ENCODE measurements around the gene KLHDC1.
A peak's percentile ranks its signal among the peaks of the same experiment; 100 is the strongest.

Gene KLHDC1

DNA sequence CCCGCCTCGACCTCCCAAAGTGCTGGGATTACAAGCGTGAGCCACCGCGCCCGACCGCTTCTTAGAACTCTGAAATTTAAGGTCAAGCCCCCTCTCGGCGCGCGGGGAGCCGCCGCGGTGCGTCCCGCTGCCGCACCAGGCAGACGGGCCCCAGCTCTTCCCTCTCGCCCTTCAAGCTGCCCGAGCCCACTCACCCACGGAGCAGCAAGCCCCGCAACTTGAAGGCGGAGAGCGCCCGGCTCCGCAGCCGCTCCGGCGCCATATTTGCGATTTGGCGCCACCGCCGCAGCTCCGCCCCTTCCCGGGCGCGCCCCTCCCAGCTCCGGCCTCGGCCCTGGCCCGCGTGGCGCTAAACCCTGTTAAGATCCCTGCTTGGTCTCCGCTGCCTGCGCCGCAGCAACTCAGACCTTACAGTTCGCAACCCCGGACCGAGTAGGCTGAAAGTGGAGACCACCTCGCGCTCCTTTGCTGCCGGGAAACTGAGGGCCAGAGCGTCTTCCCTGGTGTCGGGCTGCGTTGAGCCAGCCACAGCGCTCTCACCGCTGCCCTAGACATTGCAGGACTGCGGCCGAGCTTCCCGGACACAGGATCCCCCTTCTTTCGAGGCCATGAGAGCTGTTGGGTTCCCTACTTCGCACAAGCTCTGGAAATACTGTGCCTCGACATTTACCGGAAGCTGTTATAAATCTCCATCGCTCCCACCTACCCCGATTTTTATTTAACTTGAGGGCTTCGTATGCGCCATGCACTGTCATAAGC is 4.8 kb upstream of the KLHDC1 start, which contains the start of gene POLE2:
Gene POLE2 (minus strand): TSS at position 273 of the 759 bp plus-strand sequence. CDS start 11 bp downstream, at position 262.
- peak; percentile 83 for DNase-seq
- peak within 1 kb of the TSS; percentile 83 for H3K4me2 ChIP-seq (ENCODE audit: insufficient read depth, low read length)
- peak within 1 kb of the TSS; percentile 95 for H2AFZ ChIP-seq (ENCODE audit: low read depth, low read length)
- TF ChIP-seq, protein P1, sequence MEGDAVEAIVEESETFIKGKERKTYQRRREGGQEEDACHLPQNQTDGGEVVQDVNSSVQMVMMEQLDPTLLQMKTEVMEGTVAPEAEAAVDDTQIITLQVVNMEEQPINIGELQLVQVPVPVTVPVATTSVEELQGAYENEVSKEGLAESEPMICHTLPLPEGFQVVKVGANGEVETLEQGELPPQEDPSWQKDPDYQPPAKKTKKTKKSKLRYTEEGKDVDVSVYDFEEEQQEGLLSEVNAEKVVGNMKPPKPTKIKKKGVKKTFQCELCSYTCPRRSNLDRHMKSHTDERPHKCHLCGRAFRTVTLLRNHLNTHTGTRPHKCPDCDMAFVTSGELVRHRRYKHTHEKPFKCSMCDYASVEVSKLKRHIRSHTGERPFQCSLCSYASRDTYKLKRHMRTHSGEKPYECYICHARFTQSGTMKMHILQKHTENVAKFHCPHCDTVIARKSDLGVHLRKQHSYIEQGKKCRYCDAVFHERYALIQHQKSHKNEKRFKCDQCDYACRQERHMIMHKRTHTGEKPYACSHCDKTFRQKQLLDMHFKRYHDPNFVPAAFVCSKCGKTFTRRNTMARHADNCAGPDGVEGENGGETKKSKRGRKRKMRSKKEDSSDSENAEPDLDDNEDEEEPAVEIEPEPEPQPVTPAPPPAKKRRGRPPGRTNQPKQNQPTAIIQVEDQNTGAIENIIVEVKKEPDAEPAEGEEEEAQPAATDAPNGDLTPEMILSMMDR (IDR thresholded peaks at IDR 0.05; ENCODE audit: borderline replicate concordance, extremely low read depth, low read length, poor library complexity, severe bottlenecking), result no peak
- TF ChIP-seq EZH2 (IDR thresholded peaks at IDR 0.05; ENCODE audit: borderline replicate concordance, low read depth, low read length, severe bottlenecking), result no peak
- peaks cover 50% of the 10 kb centered on the region for H3K4me1 ChIP-seq (ENCODE audit: insufficient read depth, low read length)
- peak within 1 kb of the TSS; percentile 72 for H3K9ac ChIP-seq (ENCODE audit: low read depth, low read length)
- peak; percentile 84 for ATAC-seq (ENCODE audit: insufficient read depth, low read depth)
- no peaks in the 10 kb centered on the region for H4K20me1 ChIP-seq (ENCODE audit: insufficient read depth, low read length)
- peaks cover 8% of the 10 kb centered on the region for H3K36me3 ChIP-seq (ENCODE audit: insufficient read depth, low read length)
- H3K4me3 ChIP-seq (ENCODE audit: low read depth in 1 of 2, low read length in 2 of 2), result peak within 1 kb of the TSS; percentile 37 to 79; a peak in 3 of 4 replicates
- peak within 1 kb of the TSS; percentile 87 for H3K27ac ChIP-seq (ENCODE audit: low read length)
- peaks cover 51% of the 10 kb centered on the region for H3K79me2 ChIP-seq (ENCODE audit: insufficient read depth, low read length)
- H3K9me3 ChIP-seq (ENCODE audit: insufficient read depth, low read length, severe bottlenecking), result no peaks in the 10 kb centered on the region
- H3K27me3 ChIP-seq (ENCODE audit: insufficient read depth, low read length, poor library complexity), result no peaks in the 10 kb centered on the region

DNA sequence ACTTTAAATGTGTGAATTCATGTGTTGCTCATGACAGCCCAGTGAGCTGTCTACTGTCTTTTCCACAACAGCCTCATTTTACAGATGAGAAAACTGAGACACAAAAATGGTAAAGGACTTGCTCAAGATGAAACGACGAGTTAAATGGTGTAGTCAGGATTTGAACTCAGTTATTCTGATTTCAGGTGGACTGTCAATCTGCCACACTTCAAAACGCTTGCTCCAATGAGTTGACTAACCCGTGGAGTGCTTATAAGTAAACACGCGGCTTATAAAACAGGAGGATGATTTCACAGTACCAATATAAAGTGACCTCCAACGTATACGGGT is 4.3 kb upstream of the KLHDC1 start:
- H3K4me2 ChIP-seq (ENCODE audit: insufficient read depth, low read length), result peak overlapping the region; percentile 83
- DNase-seq (no peak), ATAC-seq (ENCODE audit: insufficient read depth, low read depth) (no peak)
- peaks cover 50% of the 10 kb centered on the region for H3K4me1 ChIP-seq (ENCODE audit: insufficient read depth, low read length)
- H4K20me1 ChIP-seq (ENCODE audit: insufficient read depth, low read length), result no peaks in the 10 kb centered on the region
- no peaks in the 10 kb centered on the region for H3K9me3 ChIP-seq (ENCODE audit: insufficient read depth, low read length, severe bottlenecking)
- H3K27me3 ChIP-seq (ENCODE audit: insufficient read depth, low read length, poor library complexity), result no peaks in the 10 kb centered on the region
- peaks cover 47% of the 10 kb centered on the region for H3K79me2 ChIP-seq (ENCODE audit: insufficient read depth, low read length)
- H3K4me3 ChIP-seq (ENCODE audit: low read depth in 1 of 2, low read length in 2 of 2), result peak overlapping the region in 1 of 2 experiments; percentile 79; a peak in 2 of 4 replicates
- peak overlapping the region; percentile 95 for H2AFZ ChIP-seq (ENCODE audit: low read depth, low read length)
- TF ChIP-seq, protein P1 (IDR thresholded peaks at IDR 0.05; ENCODE audit: borderline replicate concordance, extremely low read depth, low read length, poor library complexity, severe bottlenecking), result no peak
- no peak for TF ChIP-seq EZH2 (IDR thresholded peaks at IDR 0.05; ENCODE audit: borderline replicate concordance, low read depth, low read length, severe bottlenecking)
- peaks cover 3% of the 10 kb centered on the region for H3K36me3 ChIP-seq (ENCODE audit: insufficient read depth, low read length)
- peak overlapping the region; percentile 87 for H3K27ac ChIP-seq (ENCODE audit: low read length)
- peak overlapping the region; percentile 72 for H3K9ac ChIP-seq (ENCODE audit: low read depth, low read length)

DNA sequence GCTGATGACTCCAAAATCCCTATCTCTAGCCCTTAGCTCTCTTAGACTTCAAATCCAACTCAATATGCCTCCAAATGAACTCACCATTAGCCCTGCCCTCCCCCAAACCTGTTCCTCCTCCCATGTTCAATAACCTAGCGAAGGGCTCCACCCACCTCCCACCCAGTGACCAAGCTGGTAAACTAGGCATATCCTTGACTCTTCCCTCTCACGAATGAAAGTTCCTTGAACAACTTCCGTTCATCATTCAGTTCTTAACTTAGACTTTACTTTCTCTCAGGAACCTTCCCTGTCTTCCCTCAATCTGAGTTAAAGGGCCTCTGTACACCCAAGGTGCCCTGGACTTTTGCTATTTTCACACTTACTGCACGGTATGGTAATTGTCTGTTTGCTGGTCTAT is 1.9 kb upstream of the KLHDC1 start:
- H3K27ac ChIP-seq (ENCODE audit: low read length), result no peak overlapping the region
- peak overlapping the region; percentile 36; the same call in 1 of the 2 replicates for H2AFZ ChIP-seq (ENCODE audit: low read depth, low read length)
- H3K36me3 ChIP-seq (ENCODE audit: insufficient read depth, low read length), result no peaks in the 10 kb centered on the region; the same call in 1 of the 2 replicates
- ATAC-seq (ENCODE audit: insufficient read depth, low read depth) (no peak), DNase-seq (no peak)
- H3K79me2 ChIP-seq (ENCODE audit: insufficient read depth, low read length), result peaks cover 33% of the 10 kb centered on the region
- no peaks in the 10 kb centered on the region for H3K27me3 ChIP-seq (ENCODE audit: insufficient read depth, low read length, poor library complexity)
- H3K9ac ChIP-seq (ENCODE audit: low read depth, low read length), result no peak overlapping the region
- peaks cover 50% of the 10 kb centered on the region for H3K4me1 ChIP-seq (ENCODE audit: insufficient read depth, low read length)
- no peaks in the 10 kb centered on the region for H3K9me3 ChIP-seq (ENCODE audit: insufficient read depth, low read length, severe bottlenecking)
- TF ChIP-seq, protein P1 (IDR thresholded peaks at IDR 0.05; ENCODE audit: borderline replicate concordance, extremely low read depth, low read length, poor library complexity, severe bottlenecking), result no peak
- no peak for TF ChIP-seq EZH2 (IDR thresholded peaks at IDR 0.05; ENCODE audit: borderline replicate concordance, low read depth, low read length, severe bottlenecking)
- no peak overlapping the region for H3K4me2 ChIP-seq (ENCODE audit: insufficient read depth, low read length)
- no peak overlapping the region for H3K4me3 ChIP-seq (ENCODE audit: low read depth in 1 of 2, low read length in 2 of 2)
- H4K20me1 ChIP-seq (ENCODE audit: insufficient read depth, low read length), result no peaks in the 10 kb centered on the region
